HG03558 (cell line): ENCODE measurements around the gene GPAT3.
"Not testable (repeated sequence)": the region's sequence is repeated elsewhere in the genome, so short reads cannot be mapped to it uniquely, and the experiment has no call there.

Source experiments
- ATAC-seq: cut with Tn5 transposase; IDR thresholded peaks from one replicate; pipeline ENCODE4 v1.9.1; 2021; ENCODE audit warnings: moderate number of reproducible peaks; ENCODE audit not compliant: unreplicated experiment; ENCODE audit errors: extremely low read depth

The GPAT3 gene

GRCh38 chr4:83548151-83548905 is 12.4 kb downstream of the GPAT3 start:
- ATAC-seq = peak; percentile 87

GRCh38 chr4:83552083-83552482 is 16.2 kb downstream of the GPAT3 start:
- no peak for ATAC-seq

- peak; percentile 44 for ATAC-seq
These were observed 17.0 kb downstream of the GPAT3 start for GRCh38 chr4:83552924-83553323.

GRCh38 chr4:83556006-83556707 is 20.2 kb downstream of the GPAT3 start:
- ATAC-seq = no peak

- no peak for ATAC-seq
These were observed 20.9 kb downstream of the GPAT3 start for GRCh38 chr4:83556816-83557215.

- no peak for ATAC-seq
These were observed 22.2 kb downstream of the GPAT3 start for GRCh38 chr4:83558059-83558653.

GRCh38 chr4:83558680-83559079 is 22.8 kb downstream of the GPAT3 start:
- no peak for ATAC-seq

- ATAC-seq = no peak
These were observed 24.6 kb downstream of the GPAT3 start for GRCh38 chr4:83560523-83560922.

- no peak for ATAC-seq
These were observed 25.5 kb downstream of the GPAT3 start for GRCh38 chr4:83561381-83561780.

GRCh38 chr4:83563998-83564397 is 28.1 kb downstream of the GPAT3 start:
- no peak for ATAC-seq

- no peak for ATAC-seq
These were observed 32.2 kb downstream of the GPAT3 start for GRCh38 chr4:83568062-83568461.

- ATAC-seq = no peak
These were observed 33.5 kb downstream of the GPAT3 start for GRCh38 chr4:83569429-83569828.

GRCh38 chr4:83569987-83570386 is 34.1 kb downstream of the GPAT3 start:
- ATAC-seq = no peak

- no peak for ATAC-seq
These were observed 36.9 kb downstream of the GPAT3 start for GRCh38 chr4:83572848-83573247.

GRCh38 chr4:83574247-83574646 is 38.3 kb downstream of the GPAT3 start:
- no peak for ATAC-seq

GRCh38 chr4:83576237-83576636 is 40.3 kb downstream of the GPAT3 start:
- ATAC-seq = not testable (repeated sequence)

- ATAC-seq = peak; percentile 63
These were observed 45.7 kb downstream of the GPAT3 start for GRCh38 chr4:83581411-83582288.

- ATAC-seq = no peak
These were observed 46.4 kb downstream of the GPAT3 start for GRCh38 chr4:83582289-83582785.

- ATAC-seq = no peak
These were observed 50.1 kb downstream of the GPAT3 start for GRCh38 chr4:83585982-83586508.

GRCh38 chr4:83589279-83589678 is 53.4 kb downstream of the GPAT3 start:
- ATAC-seq = no peak
